K562 (cell line): ENCODE measurements around the gene NRTN. TPM values are rescaled to one million over a fixed set of nuclear protein-coding genes. Genes with fewer than 3 reads are reported as not detected.

Experiments used
- ATF4 ChIP-seq: fragments of 450-650 bp; formaldehyde crosslinking; IDR thresholded peaks from 2 replicates; pipeline ENCODE4 v1.4.0; 2022; ENCODE audit warnings: mild to moderate bottlenecking, moderate library complexity
- DMBX1 ChIP-seq: fragments of 250-450 bp; sonication (Bioruptor Pico); IDR thresholded peaks from 2 replicates; pipeline ENCODE4 v1.8.0; 2022; ENCODE audit warnings: inconsistent platforms, mild to moderate bottlenecking, moderate library complexity, borderline replicate concordance
- E2F8 ChIP-seq: fragments of 450-650 bp; IDR thresholded peaks from 2 replicates; pipeline ENCODE4 v1.7.1; 2018; ENCODE audit warnings: mild to moderate bottlenecking, low read depth; ENCODE audit not compliant: partially characterized antibody
- ETV6 ChIP-seq, 3 experiments: fragments of 150-350 bp in 1 of 3; sonication (generic) in 1 of 3; formaldehyde crosslinking in 1 of 3; IDR thresholded peaks; 2 replicates each; pipeline versions ENCODE4 v1.6.1 to v1.8.0; 2014 to 2022; ENCODE audit warnings: borderline replicate concordance in 2 of 3, low read depth in 2 of 3, antibody characterized with exemption in 1 of 3, low read length in 1 of 3, mild to moderate bottlenecking in 1 of 3, missing genetic modification reagents in 1 of 3
- FOSL1 ChIP-seq: fragments of 200-800 bp; sonication (Bioruptor generic); conservative IDR thresholded peaks from 2 replicates; pipeline ENCODE4 v1.6.1; 2016; ENCODE audit warnings: missing genetic modification characterization, missing compliant biosample characterization
- MAFG ChIP-seq: fragments of 450-650 bp; conservative IDR thresholded peaks from 2 replicates; pipeline ENCODE4 v1.6.1; 2016; ENCODE audit warnings: missing genetic modification characterization, missing compliant biosample characterization
- NCOA4 ChIP-seq: fragments of 450-650 bp; IDR thresholded peaks from 2 replicates; pipeline ENCODE4 v1.6.1; 2018; ENCODE audit warnings: mild to moderate bottlenecking; ENCODE audit not compliant: partially characterized antibody
- RBBP5 ChIP-seq: fragments of 200-600 bp; sonication (generic); IDR thresholded peaks from 2 replicates; pipeline ENCODE4 v1.6.1; 2012; ENCODE audit warnings: borderline replicate concordance, mild to moderate bottlenecking, low read length, control low read depth, inconsistent platforms; ENCODE audit not compliant: insufficient read depth, poor library complexity, severe bottlenecking
- SMARCC2 ChIP-seq: fragments of 450-650 bp; IDR thresholded peaks from 2 replicates; pipeline ENCODE4 v1.6.1; 2017; ENCODE audit warnings: antibody characterized with exemption, moderate library complexity, mild to moderate bottlenecking, low read depth
- STAT5B ChIP-seq: fragments of 250-450 bp; sonication (Bioruptor Pico); IDR thresholded peaks from 2 replicates; pipeline ENCODE4 v1.8.0; 2021; ENCODE audit warnings: mild to moderate bottlenecking, inconsistent platforms
- STAT6 ChIP-seq: sonication (generic); formaldehyde crosslinking; IDR thresholded peaks from 2 replicates; pipeline ENCODE4 v1.8.1; 2023; ENCODE audit warnings: mild to moderate bottlenecking, missing genetic modification reagents
- TRIM24 ChIP-seq, 2 experiments: fragments of 450-650 bp; IDR thresholded peaks; 2 replicates each; pipeline ENCODE4 v1.6.1; 2016
- ZFPM2 ChIP-seq: fragments of 250-450 bp; sonication (Bioruptor Pico); IDR thresholded peaks from 2 replicates; pipeline ENCODE4 v1.5.1; 2022; ENCODE audit warnings: mild to moderate bottlenecking
- ZNF224 ChIP-seq: sonication (generic); formaldehyde crosslinking; IDR thresholded peaks from 2 replicates; pipeline ENCODE4 v1.8.0; 2022; ENCODE audit warnings: mild to moderate bottlenecking, missing genetic modification reagents
- polyA plus RNA-seq, 8 experiments: library from polyadenylated mRNA; depleted of rRNA in 4 of 8; stranded (reverse) in 5 of 8; unstranded in 3 of 8; fragments of >200 nt; fragmentation: Nextera tagmentation in 2 of 8; fragmentation: Illumina TruSeq in 1 of 8; extraction: Ambion mirVana in 2 of 8; extraction: Trizol in 1 of 8; gene quantifications; 2 replicates each; pipeline versions ENCODE4 v1.2.1 to v1.2.3, GENCODE V29; 2011 to 2014; ENCODE audit warnings: inconsistent platforms in 1 of 8, missing spikeins in 1 of 8
- total RNA-seq, 7 experiments: library from RNA; depleted of rRNA in 6 of 7; stranded (reverse); fragments of >200 nt in 6 of 7; fragmentation: Illumina TruSeq in 2 of 7; extraction: Trizol in 2 of 7; gene quantifications; 2 replicates each; pipeline versions ENCODE4 v1.2.1 to v1.2.3, GENCODE V29; 2011 to 2021; ENCODE audit warnings: low replicate concordance in 1 of 7
- TF ChIP-seq, protein P1 (sequence below): fragments of 250-450 bp; sonication (Bioruptor Pico); IDR thresholded peaks from 2 replicates; pipeline ENCODE4 v1.5.0; 2021; ENCODE audit warnings: mild to moderate bottlenecking, moderate library complexity

NRTN gene
- total and polyA plus RNA-seq, 9 of the 15 experiments (the other 6 are each of a cell fraction or from before 2014, with no cell fraction given): 0.62 to 8.1 (median 1.6) TPM; not detected in 2

GRCh38 chr19:5799247-5800241, 5.3 kb upstream of the NRTN start (continued):
- TF ChIP-seq E2F8 (no peak), STAT5B (no peak), MAFG (no peak), STAT6 (0 out of 2 replicates have a peak, but pooled peaks have one; percentile 30), FOSL1 (tag) (peak; percentile 59), RBBP5 (no peak), DMBX1 (CRISPR knock-in tag) (peak; percentile 92), ATF4 (CRISPR knock-in tag) (peak; percentile 63; the same call in 1 of the 2 replicates), ZNF224 (no peak), ZFPM2 (CRISPR knock-in tag) (no peak), TRIM24 (IDR thresholded peaks at IDR 0.05) (peak; percentile 86 to 94), SMARCC2 (peak; percentile 98), ETV6 (IDR thresholded peaks at IDR 0.05; ENCODE audit: borderline replicate concordance in 1 of 2, low read depth in 2 of 2, low read length in 1 of 2) (no peak; a peak in 1 of 4 replicates), ETV6 (CRISPR knock-in tag; IDR thresholded peaks at IDR 0.05; ENCODE audit: borderline replicate concordance) (peak; percentile 60; the same call in 1 of the 2 replicates), NCOA4 (no peak)
- TF ChIP-seq, protein P1, sequence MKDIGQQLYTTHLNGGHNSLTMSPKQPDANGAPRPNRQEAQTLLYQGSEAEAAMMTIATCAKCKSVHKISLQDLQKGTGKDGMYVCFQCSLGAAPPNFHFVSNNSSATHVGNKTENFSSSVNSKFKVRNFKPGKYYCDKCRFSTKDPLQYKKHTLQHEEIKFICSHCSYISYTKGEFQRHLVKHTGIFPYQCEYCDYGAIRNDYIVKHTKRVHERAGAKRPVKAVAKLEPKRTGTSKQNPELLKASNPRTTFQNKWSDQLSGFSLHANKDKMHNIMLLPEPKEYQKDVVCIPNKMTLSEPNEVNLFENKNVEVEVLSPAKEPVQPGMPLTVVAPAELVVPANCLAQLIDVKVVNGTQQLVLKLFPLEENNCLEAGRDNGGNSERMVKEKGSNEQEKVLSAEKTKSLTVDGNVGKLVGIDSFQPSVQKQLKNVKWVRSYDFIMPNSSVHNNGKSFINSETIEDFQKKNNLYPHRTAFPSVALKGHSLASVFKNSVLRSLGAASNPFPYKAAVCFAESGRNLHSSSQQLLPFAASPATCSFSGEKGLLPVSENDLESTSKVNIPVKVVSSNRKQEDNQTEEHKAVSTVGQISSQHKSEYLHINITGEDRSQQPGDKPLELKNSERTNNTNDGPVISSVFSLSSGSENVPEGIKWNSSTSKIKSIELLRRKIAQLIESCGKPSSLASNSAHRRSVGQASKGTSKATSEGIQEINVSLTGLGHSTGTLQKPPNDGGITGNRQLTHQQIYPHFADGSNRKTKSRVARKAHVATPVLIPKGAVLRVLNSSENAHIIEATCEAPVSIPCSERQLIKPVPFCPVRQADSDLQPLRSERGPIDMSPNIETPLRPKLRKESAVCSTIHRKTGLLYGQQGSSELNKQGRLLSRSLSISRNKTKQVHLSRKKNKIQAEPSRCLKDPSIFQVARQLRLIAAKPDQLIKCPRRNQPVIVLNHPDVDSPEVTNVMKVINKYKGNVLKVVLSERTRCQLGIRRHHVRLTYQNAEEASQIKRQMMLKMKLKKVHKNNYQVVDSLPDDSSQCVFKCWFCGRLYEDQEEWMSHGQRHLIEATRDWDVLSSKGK (CRISPR knock-in tag): no peak
